GM12878 (cell line): ENCODE results near the gene UNC13B.

Experiments
- CBFB ChIP-seq: IDR thresholded peaks from 2 replicates; pipeline ENCODE4 v1.6.1; 2016; ENCODE audit warnings: antibody characterized with exemption, low read depth
- CHD4 ChIP-seq: fragments of 200-600 bp; sonication (generic); IDR thresholded peaks from 2 replicates; pipeline ENCODE4 v1.6.1; 2016; ENCODE audit warnings: mild to moderate bottlenecking
- GABPA ChIP-seq: IDR thresholded peaks from 2 replicates; pipeline ENCODE4 v1.6.1; 2014; ENCODE audit warnings: antibody characterized with exemption, low read depth, mild to moderate bottlenecking, inconsistent platforms
- JUNB ChIP-seq: IDR thresholded peaks from 2 replicates; pipeline ENCODE4 v1.6.1; 2016; ENCODE audit warnings: antibody characterized with exemption, mild to moderate bottlenecking
- NBN ChIP-seq: fragments of 450-650 bp; IDR thresholded peaks from 2 replicates; pipeline ENCODE4 v1.6.1; 2016
- RAD51 ChIP-seq: fragments of 450-650 bp; IDR thresholded peaks from 2 replicates; pipeline ENCODE4 v1.6.1; 2016; ENCODE audit warnings: moderate library complexity, mild to moderate bottlenecking, inconsistent platforms
- SIN3A ChIP-seq: IDR thresholded peaks from 2 replicates; pipeline ENCODE4 v1.6.1; 2012; ENCODE audit warnings: low read depth, low read length, improper control_type of control experiment
- TCF3 ChIP-seq: IDR thresholded peaks from 2 replicates; pipeline ENCODE4 v1.6.1; 2012; ENCODE audit warnings: low read depth, mild to moderate bottlenecking, low read length, borderline replicate concordance; ENCODE audit not compliant: insufficient read depth
- ZNF24 ChIP-seq: fragments of 450-650 bp; IDR thresholded peaks from 2 replicates; pipeline ENCODE4 v1.6.1; 2017; ENCODE audit warnings: antibody characterized with exemption, mild to moderate bottlenecking
- ZNF384 ChIP-seq: IDR thresholded peaks from 2 replicates; pipeline ENCODE4 v1.6.1; 2012; ENCODE audit warnings: low read depth, mild to moderate bottlenecking, low read length, improper control_type of control experiment, borderline replicate concordance
- TF ChIP-seq, protein P1 (sequence below): IDR thresholded peaks from 2 replicates; pipeline ENCODE4 v1.6.1; 2012; ENCODE audit warnings: low read depth, low read length, improper control_type of control experiment
- TF ChIP-seq, protein P2 (sequence below): IDR thresholded peaks from 2 replicates; pipeline ENCODE4 v1.6.1; 2012; ENCODE audit warnings: low read depth, low read length, improper control_type of control experiment
- TF ChIP-seq, protein P3 (sequence below), 3 experiments: IDR thresholded peaks in 2 of 3; conservative IDR thresholded peaks in 1 of 3; 2 replicates each; pipeline ENCODE4 v1.5.1; 2011; ENCODE audit warnings: low read depth in 3 of 3, low read length in 3 of 3, mild to moderate bottlenecking in 3 of 3, control low read depth in 2 of 3, moderate library complexity in 2 of 3, inconsistent platforms in 1 of 3, mixed read lengths in 1 of 3; ENCODE audit not compliant: control insufficient read depth in 2 of 3, insufficient read depth in 1 of 3; ENCODE audit errors: extremely low read depth in 1 of 3
- TF ChIP-seq, protein P4 (sequence below): fragments of 450-650 bp; IDR thresholded peaks from 2 replicates; pipeline ENCODE4 v1.6.1; 2016; ENCODE audit warnings: mild to moderate bottlenecking, moderate library complexity, borderline replicate concordance

DNA sequence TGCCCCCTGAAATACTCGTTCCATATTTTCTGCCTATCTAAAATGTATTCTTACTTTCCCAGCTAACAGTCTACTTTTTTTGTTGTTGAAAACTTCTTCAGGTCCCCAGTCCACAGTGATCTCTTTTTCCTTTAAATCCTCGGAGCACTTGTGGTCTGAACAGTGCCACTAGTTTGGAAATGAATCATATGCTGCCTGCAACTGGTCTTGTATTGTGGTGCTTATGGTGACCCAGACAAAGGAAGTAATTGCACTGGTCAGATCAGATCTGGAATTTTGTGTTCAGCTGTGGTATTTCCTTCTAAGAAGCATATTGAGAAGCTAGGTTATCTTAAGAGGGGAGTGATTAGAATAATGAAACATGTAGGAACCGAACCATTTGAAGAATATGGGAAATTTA, 2.9 kb downstream of the UNC13B start:
- TF ChIP-seq TCF3 (no peak), JUNB (no peak), SIN3A (no peak), GABPA (no peak), CBFB (no peak), NBN (no peak), RAD51 (no peak), ZNF24 (no peak), CHD4 (no peak), ZNF384 (no peak)
- TF ChIP-seq, protein P1, sequence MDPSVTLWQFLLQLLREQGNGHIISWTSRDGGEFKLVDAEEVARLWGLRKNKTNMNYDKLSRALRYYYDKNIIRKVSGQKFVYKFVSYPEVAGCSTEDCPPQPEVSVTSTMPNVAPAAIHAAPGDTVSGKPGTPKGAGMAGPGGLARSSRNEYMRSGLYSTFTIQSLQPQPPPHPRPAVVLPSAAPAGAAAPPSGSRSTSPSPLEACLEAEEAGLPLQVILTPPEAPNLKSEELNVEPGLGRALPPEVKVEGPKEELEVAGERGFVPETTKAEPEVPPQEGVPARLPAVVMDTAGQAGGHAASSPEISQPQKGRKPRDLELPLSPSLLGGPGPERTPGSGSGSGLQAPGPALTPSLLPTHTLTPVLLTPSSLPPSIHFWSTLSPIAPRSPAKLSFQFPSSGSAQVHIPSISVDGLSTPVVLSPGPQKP: no peak
- TF ChIP-seq, protein P2, sequence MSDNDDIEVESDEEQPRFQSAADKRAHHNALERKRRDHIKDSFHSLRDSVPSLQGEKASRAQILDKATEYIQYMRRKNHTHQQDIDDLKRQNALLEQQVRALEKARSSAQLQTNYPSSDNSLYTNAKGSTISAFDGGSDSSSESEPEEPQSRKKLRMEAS: no peak
- TF ChIP-seq, protein P3, sequence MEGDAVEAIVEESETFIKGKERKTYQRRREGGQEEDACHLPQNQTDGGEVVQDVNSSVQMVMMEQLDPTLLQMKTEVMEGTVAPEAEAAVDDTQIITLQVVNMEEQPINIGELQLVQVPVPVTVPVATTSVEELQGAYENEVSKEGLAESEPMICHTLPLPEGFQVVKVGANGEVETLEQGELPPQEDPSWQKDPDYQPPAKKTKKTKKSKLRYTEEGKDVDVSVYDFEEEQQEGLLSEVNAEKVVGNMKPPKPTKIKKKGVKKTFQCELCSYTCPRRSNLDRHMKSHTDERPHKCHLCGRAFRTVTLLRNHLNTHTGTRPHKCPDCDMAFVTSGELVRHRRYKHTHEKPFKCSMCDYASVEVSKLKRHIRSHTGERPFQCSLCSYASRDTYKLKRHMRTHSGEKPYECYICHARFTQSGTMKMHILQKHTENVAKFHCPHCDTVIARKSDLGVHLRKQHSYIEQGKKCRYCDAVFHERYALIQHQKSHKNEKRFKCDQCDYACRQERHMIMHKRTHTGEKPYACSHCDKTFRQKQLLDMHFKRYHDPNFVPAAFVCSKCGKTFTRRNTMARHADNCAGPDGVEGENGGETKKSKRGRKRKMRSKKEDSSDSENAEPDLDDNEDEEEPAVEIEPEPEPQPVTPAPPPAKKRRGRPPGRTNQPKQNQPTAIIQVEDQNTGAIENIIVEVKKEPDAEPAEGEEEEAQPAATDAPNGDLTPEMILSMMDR (IDR thresholded peaks at IDR 0.05 in 2 of 3, conservative IDR thresholded peaks at IDR 0.05 in 1 of 3; ENCODE audit: control insufficient read depth in 2 of 3, extremely low read depth in 1 of 3, insufficient read depth in 1 of 3, low read depth in 3 of 3, low read length in 3 of 3): no peak
- TF ChIP-seq, protein P4, sequence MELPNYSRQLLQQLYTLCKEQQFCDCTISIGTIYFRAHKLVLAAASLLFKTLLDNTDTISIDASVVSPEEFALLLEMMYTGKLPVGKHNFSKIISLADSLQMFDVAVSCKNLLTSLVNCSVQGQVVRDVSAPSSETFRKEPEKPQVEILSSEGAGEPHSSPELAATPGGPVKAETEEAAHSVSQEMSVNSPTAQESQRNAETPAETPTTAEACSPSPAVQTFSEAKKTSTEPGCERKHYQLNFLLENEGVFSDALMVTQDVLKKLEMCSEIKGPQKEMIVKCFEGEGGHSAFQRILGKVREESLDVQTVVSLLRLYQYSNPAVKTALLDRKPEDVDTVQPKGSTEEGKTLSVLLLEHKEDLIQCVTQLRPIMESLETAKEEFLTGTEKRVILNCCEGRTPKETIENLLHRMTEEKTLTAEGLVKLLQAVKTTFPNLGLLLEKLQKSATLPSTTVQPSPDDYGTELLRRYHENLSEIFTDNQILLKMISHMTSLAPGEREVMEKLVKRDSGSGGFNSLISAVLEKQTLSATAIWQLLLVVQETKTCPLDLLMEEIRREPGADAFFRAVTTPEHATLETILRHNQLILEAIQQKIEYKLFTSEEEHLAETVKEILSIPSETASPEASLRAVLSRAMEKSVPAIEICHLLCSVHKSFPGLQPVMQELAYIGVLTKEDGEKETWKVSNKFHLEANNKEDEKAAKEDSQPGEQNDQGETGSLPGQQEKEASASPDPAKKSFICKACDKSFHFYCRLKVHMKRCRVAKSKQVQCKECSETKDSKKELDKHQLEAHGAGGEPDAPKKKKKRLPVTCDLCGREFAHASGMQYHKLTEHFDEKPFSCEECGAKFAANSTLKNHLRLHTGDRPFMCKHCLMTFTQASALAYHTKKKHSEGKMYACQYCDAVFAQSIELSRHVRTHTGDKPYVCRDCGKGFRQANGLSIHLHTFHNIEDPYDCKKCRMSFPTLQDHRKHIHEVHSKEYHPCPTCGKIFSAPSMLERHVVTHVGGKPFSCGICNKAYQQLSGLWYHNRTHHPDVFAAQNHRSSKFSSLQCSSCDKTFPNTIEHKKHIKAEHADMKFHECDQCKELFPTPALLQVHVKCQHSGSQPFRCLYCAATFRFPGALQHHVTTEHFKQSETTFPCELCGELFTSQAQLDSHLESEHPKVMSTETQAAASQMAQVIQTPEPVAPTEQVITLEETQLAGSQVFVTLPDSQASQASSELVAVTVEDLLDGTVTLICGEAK: no peak
